DOHH2 (cell line): ENCODE results near the gene LENEP.

Source experiments
- H3F3A ChIP-seq: fragments of 200-600 bp; sonication (generic), shearing (Covaris generic); 2 replicates; pipeline ENCODE4 v1.6.0; 2016; ENCODE audit warnings: antibody characterized with exemption, mild to moderate bottlenecking; ENCODE audit not compliant: control insufficient read depth, insufficient read depth
- H3K27ac ChIP-seq: fragments of 200-600 bp; sonication (generic); 2 replicates; pipeline ENCODE4 v1.5.1; 2014; ENCODE audit warnings: low read depth, mild to moderate bottlenecking, low read length, moderate library complexity
- H3K27me3 ChIP-seq: fragments of 200-600 bp; sonication (generic); 2 replicates; pipeline ENCODE4 v1.6.1; 2014; ENCODE audit warnings: mild to moderate bottlenecking, low read length, mixed read lengths; ENCODE audit not compliant: control insufficient read depth
- H3K36me3 ChIP-seq: fragments of 200-600 bp; sonication (generic); 2 replicates; pipeline ENCODE4 v1.6.1; 2014; ENCODE audit warnings: mild to moderate bottlenecking, low read length, moderate library complexity, mixed read lengths; ENCODE audit not compliant: control insufficient read depth
- H3K4me1 ChIP-seq: fragments of 200-600 bp; sonication (generic); 2 replicates; pipeline ENCODE4 v1.6.1; 2014; ENCODE audit warnings: mild to moderate bottlenecking, low read length, mixed read lengths; ENCODE audit not compliant: control insufficient read depth
- H3K4me2 ChIP-seq: fragments of 200-600 bp; sonication (generic); 2 replicates; pipeline ENCODE4 v1.6.0; 2014; ENCODE audit warnings: mild to moderate bottlenecking, low read length, moderate library complexity
- H3K4me3 ChIP-seq: fragments of 200-600 bp; sonication (generic); 2 replicates; pipeline ENCODE4 v1.5.1; 2014; ENCODE audit warnings: mild to moderate bottlenecking, low read length, mixed read lengths
- H3K79me2 ChIP-seq: fragments of 200-600 bp; sonication (generic); 2 replicates; pipeline ENCODE4 v1.6.1; 2014; ENCODE audit warnings: mild to moderate bottlenecking, low read length, mixed read lengths; ENCODE audit not compliant: control insufficient read depth
- H3K9me2 ChIP-seq: fragments of 200-600 bp; sonication (generic); replicated peaks from 2 replicates; pipeline ENCODE4 v1.6.1; 2014; ENCODE audit warnings: mild to moderate bottlenecking, low read length, mixed read lengths; ENCODE audit not compliant: control insufficient read depth
- H3K9me3 ChIP-seq: fragments of 200-600 bp; sonication (generic); 2 replicates; pipeline ENCODE4 v1.6.1; 2014; ENCODE audit warnings: antibody characterized with exemption, low read length, mixed read lengths; ENCODE audit not compliant: control insufficient read depth, insufficient read depth
- H4K20me1 ChIP-seq: fragments of 200-600 bp; sonication (generic); 2 replicates; pipeline ENCODE4 v1.6.0; 2014; ENCODE audit warnings: low read depth, mild to moderate bottlenecking, antibody characterized with exemption, low read length, moderate library complexity; ENCODE audit not compliant: control insufficient read depth, insufficient read depth
- CTCF ChIP-seq: fragments of 200-600 bp; sonication (generic); IDR thresholded peaks from one replicate; pipeline ENCODE4 v1.5.1; 2014; ENCODE audit warnings: antibody characterized with exemption, mild to moderate bottlenecking, low read depth, low read length; ENCODE audit not compliant: poor library complexity, severe bottlenecking
- EZH2phosphoT487 ChIP-seq: fragments of 200-600 bp; sonication (generic); IDR thresholded peaks from 2 replicates; pipeline ENCODE4 v1.6.1; 2017; ENCODE audit warnings: borderline replicate concordance, mild to moderate bottlenecking, antibody characterized with exemption, low read length, moderate library complexity, mixed read lengths

Gene LENEP

DNA sequence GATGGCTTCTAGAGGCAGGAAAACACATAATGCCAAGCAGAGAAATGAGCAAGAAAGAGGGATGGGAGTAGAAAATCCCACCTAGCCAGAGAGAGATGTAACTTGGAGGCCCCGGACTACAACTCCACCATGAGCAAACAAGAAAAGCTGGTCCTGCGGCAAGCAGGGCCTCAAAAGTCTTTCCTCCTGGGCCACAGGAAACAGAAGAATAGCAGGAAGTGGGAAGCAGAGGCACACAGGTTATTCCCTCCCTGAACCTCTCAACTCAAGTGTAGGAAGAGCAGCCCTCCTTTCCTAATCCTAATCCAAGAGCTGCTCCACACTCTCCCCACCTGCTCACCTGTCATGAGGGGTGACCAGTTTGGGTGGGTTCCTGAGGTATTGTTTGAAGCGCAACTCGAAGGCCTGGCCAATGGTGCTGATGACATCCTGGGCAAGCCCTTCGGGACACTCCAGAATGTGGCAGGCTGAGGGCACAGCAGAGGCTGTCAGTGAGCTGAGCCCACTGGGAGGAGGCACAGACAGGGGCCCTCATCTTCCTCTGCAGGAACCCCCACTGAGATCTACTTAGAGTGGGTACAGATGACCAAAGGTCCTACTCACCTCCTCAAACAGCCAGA is 25.9 kb upstream of the LENEP start:
- TF ChIP-seq CTCF (no peak), EZH2phosphoT487 (no peak)
- H3K79me2 ChIP-seq, result peaks cover 48% of the 10 kb centered on the region
- H3K4me2 ChIP-seq, result no peak overlapping the region
- no peaks in the 10 kb centered on the region for H3K9me3 ChIP-seq
- 0 out of 2 replicates have a peak, but pooled peaks cover 5% of the 10 kb centered on the region for H3F3A ChIP-seq
- no peak overlapping the region for H3K4me3 ChIP-seq
- peaks cover 31% of the 10 kb centered on the region for H3K4me1 ChIP-seq
- no peaks in the 10 kb centered on the region for H3K27me3 ChIP-seq
- H4K20me1 ChIP-seq, result peaks cover 8% of the 10 kb centered on the region; the same call in 1 of the 2 replicates
- no peak overlapping the region for H3K27ac ChIP-seq
- no peaks in the 10 kb centered on the region for H3K9me2 ChIP-seq
- H3K36me3 ChIP-seq, result peaks cover 75% of the 10 kb centered on the region

DNA sequence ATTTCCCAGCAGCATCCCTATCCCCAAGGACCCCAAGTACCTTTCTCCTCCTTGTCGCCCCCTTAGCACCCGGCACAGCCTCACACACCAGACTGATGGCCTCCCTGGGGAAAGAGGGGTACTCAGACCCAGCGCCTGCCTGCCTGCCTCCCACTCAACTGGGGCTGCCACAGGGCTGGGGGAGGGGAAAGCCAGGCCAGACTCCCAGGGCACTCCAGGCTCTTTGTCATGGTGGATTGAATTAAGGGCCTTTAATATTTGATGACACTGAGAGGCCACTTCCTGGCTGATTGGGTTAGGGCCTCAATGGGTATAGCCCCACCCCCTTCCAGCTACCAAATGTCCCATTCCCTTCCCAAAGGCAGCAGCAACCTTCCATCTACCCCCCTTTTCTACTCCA is 24.7 kb upstream of the LENEP start:
- no peak overlapping the region for H3K4me3 ChIP-seq
- H3K9me3 ChIP-seq, result no peaks in the 10 kb centered on the region
- H3K9me2 ChIP-seq, result no peaks in the 10 kb centered on the region
- no peaks in the 10 kb centered on the region for H3K27me3 ChIP-seq
- H3K4me1 ChIP-seq, result peaks cover 31% of the 10 kb centered on the region
- H4K20me1 ChIP-seq, result peaks cover 8% of the 10 kb centered on the region; the same call in 1 of the 2 replicates
- H3F3A ChIP-seq, result 0 out of 2 replicates have a peak, but pooled peaks cover 4% of the 10 kb centered on the region
- no peak overlapping the region for H3K4me2 ChIP-seq
- TF ChIP-seq CTCF (no peak), EZH2phosphoT487 (no peak)
- peaks cover 68% of the 10 kb centered on the region for H3K36me3 ChIP-seq
- H3K79me2 ChIP-seq, result peaks cover 48% of the 10 kb centered on the region
- no peak overlapping the region for H3K27ac ChIP-seq

GRCh38 chr1:154969246-154969645 is 24.1 kb upstream of the LENEP start:
- Histone ChIP-seq H3K4me2 (no peak overlapping the region), H3K9me2 (no peaks in the 10 kb centered on the region), H3F3A (0 out of 2 replicates have a peak, but pooled peaks cover 2% of the 10 kb centered on the region), H3K9me3 (no peaks in the 10 kb centered on the region), H3K4me3 (no peak overlapping the region), H3K27ac (no peak overlapping the region), H3K36me3 (peaks cover 65% of the 10 kb centered on the region), H3K27me3 (no peaks in the 10 kb centered on the region), H3K4me1 (peaks cover 30% of the 10 kb centered on the region), H3K79me2 (peaks cover 50% of the 10 kb centered on the region), H4K20me1 (peaks cover 8% of the 10 kb centered on the region; the same call in 1 of the 2 replicates)
- no peak for TF ChIP-seq EZH2phosphoT487
- TF ChIP-seq CTCF, result no peak
